ENCODE data around the gene EMX2. TPM values are rescaled to one million over a fixed set of nuclear protein-coding genes. Genes with fewer than 3 reads are reported as not detected.

The EMX2 gene
- total RNA-seq, 4 donors from 2014 or later: 2.7 to 7.0 (median 4.7) TPM

DNA sequence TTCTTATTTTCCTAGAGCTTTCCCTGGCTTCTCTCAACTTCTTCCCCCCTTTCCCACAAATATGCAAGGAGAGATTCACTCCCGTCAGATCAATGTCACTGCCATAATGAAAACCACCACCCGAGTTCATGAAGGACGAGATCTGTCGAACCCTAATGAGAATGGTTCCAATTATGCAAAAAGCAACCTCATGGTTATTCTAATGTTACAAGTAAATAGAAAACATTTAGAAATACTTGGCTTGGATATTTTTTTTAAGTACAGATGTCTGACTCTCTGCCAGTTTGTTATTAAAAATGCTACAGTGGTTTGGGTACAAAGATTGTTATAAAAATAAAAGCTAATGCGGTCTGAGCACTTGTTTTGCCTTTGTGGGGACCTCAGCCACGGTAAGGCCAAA lies 25.9 kb upstream of the EMX2 start:
- TF ChIP-seq, protein P1, sequence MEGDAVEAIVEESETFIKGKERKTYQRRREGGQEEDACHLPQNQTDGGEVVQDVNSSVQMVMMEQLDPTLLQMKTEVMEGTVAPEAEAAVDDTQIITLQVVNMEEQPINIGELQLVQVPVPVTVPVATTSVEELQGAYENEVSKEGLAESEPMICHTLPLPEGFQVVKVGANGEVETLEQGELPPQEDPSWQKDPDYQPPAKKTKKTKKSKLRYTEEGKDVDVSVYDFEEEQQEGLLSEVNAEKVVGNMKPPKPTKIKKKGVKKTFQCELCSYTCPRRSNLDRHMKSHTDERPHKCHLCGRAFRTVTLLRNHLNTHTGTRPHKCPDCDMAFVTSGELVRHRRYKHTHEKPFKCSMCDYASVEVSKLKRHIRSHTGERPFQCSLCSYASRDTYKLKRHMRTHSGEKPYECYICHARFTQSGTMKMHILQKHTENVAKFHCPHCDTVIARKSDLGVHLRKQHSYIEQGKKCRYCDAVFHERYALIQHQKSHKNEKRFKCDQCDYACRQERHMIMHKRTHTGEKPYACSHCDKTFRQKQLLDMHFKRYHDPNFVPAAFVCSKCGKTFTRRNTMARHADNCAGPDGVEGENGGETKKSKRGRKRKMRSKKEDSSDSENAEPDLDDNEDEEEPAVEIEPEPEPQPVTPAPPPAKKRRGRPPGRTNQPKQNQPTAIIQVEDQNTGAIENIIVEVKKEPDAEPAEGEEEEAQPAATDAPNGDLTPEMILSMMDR (IDR thresholded peaks at IDR 0.05; ENCODE audit: low read depth): no peak

DNA sequence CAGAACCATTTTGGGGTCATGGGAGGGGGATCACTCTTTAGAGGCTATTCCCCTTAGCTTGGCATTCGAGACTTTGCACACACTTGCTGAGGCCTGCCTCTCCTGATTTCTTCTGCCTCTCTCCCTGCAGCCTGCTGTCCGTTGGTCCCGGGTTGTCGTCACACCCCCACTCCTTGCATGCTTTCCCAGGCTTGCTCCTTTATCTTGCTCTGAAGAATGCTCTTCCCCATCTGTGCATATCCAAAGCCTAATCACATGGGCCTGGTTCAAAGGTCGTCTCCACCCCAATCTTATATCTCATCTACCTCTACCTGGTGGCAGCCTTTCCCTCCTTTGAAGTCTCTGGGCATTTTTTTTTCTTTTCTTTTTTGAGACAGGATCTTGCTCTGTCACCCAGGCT lies 24.3 kb upstream of the EMX2 start:
- TF ChIP-seq, protein P1 (IDR thresholded peaks at IDR 0.05; ENCODE audit: low read depth): no peak

DNA sequence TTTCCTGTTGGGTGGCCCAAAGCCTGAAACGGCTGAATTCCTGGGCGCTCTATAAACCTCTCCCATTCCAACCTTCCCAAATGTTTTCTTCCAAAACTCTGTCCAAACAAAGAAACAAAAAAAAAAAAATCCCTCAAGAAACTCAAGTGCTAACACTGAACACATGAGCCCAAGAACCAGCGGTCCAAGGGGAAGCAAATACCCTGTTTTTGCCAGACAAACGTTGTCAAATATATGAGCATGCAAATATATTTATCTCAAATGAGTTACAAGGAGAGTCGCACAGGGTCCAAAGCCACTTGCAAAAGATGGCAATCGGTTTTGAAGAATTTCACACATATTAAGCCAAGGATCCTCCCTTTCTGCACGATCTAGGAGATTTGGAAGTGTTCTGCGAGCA lies 23.3 kb upstream of the EMX2 start:
- TF ChIP-seq, protein P1 (IDR thresholded peaks at IDR 0.05; ENCODE audit: low read depth): no peak

DNA sequence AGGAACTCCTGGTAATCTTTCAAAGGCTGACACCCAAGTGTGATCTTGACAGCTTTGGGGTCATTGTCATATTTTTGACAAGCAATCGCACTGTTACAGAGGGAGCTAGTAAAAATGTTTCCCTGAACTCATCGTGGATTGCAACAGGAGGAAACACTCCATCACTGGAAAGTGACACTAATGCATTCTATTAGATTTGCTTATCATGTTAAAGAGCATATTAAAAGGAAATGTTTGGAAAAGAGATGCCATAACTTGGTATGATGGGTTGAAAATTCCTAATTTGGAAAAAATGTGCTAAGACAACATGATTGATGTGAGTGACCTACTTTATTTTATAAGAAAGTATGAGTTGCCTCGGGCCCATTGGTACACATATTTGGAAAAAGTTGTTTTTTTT lies 22.7 kb upstream of the EMX2 start:
- TF ChIP-seq, protein P1 (IDR thresholded peaks at IDR 0.05; ENCODE audit: low read depth): no peak

DNA sequence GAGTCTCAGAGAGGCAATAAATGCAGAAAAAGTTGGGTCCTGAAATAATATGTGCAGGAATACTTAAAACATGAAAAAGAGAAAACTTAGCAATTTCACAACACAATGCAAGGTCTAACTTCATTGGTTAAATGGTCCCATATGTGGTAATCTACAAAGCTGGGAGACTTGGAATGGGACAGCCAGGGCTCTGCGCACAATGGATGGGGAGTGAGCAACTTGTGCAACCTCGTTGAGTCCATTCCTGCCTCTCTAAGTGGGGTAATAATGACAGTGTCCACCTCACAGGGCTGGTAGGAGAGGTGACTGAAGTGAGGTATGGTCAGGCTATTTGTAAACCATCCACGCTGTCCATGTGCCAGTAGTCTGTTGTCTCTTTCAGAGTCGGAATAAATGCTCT lies 11.8 kb upstream of the EMX2 start:
- TF ChIP-seq, protein P1 (IDR thresholded peaks at IDR 0.05; ENCODE audit: low read depth): no peak

DNA sequence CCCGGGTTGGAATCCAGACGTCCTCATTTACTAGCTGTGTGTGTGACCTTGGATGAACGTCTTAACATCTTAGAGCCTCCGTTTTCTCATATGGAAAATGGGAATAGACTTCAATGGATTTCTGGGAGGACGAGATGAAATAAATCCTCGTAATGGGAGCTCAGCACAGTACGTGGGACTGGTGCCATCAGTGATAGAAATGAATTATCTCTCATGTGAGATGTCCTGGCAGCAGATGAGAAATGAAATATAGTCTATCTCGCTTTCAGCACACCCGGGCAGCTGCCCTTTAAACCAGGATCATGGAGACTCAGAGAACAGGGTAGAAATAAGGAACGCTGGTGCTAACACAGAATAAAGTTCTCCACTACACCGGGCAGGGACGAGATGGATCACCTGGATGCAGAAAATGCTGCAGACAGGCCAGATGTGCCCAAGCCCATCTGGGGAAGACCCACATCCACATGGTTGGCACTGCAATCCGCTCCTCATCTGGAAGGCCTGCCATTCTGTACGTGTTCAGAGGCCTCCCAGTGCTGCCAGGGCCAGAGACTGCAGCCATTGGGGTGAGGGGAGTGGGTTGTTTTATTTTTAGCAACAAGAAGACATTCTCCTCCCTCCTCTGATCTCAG lies 11.1 kb upstream of the EMX2 start:
- TF ChIP-seq, protein P1 (IDR thresholded peaks at IDR 0.05; ENCODE audit: low read depth): no peak

DNA sequence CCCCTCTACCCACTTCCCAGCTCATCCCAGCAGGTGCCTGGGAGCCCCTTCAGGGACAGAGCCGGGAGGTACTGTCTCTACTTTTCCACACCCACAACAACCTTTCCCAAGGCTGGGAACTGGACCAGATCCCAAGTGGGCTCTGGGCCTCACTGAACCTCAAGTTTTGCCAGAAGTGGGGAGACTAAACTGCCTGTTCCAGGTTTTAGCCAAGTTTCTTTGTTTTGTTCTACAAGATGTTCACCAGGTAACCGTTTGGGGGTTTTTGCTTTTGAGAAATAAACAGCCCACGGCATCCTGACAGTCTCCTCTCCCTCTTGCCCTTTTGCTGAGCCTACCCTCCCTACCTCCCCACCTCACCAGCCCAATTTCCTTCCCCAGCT lies 10.6 kb upstream of the EMX2 start:
- TF ChIP-seq, protein P1 (IDR thresholded peaks at IDR 0.05; ENCODE audit: low read depth): no peak

Measured in subcutaneous adipose tissue (tissue), 4 donors.